Astrocyte (in vitro differentiated cells and primary cell): Measurements from ENCODE around the gene INHBB. TPM values are rescaled to one million over a fixed set of nuclear protein-coding genes. Genes with fewer than 3 reads are reported as not detected.

ENCODE experiments used
- DNase-seq: peaks from one replicate; pipeline ENCODE4 v3.0.0-alpha.2; 2010; ENCODE audit warnings: low read depth
- FAIRE-seq: peaks from 2 replicates; lab custom pipeline; 2011; peaks lifted over from hg19 to GRCh38; lab: Jason Lieb, UNC
- H2AFZ ChIP-seq: 2 replicates; pipeline ENCODE4 v1.6.0; 2012; ENCODE audit warnings: low read depth, low read length, inconsistent platforms
- H3K27ac ChIP-seq: 2 replicates; pipeline ENCODE4 v1.5.1; 2011; ENCODE audit warnings: low read depth, low read length, inconsistent platforms
- H3K27me3 ChIP-seq: 2 replicates; pipeline ENCODE4 v1.6.0; 2011; ENCODE audit warnings: low read length, inconsistent platforms; ENCODE audit not compliant: insufficient read depth
- H3K36me3 ChIP-seq: 2 replicates; pipeline ENCODE4 v1.5.1; 2011; ENCODE audit warnings: low read length, inconsistent platforms; ENCODE audit not compliant: insufficient read depth
- H3K4me1 ChIP-seq: 2 replicates; pipeline ENCODE4 v1.5.1; 2011; ENCODE audit warnings: low read length, inconsistent platforms; ENCODE audit not compliant: insufficient read depth
- H3K4me2 ChIP-seq: 2 replicates; pipeline ENCODE4 v1.6.0; 2012; ENCODE audit warnings: low read length, inconsistent platforms
- H3K4me3 ChIP-seq: 2 replicates; pipeline ENCODE4 v1.5.1; 2011; ENCODE audit warnings: low read depth, mild to moderate bottlenecking, low read length, inconsistent platforms; ENCODE audit not compliant: insufficient read depth
- H3K79me2 ChIP-seq: 2 replicates; pipeline ENCODE4 v1.6.0; 2012; ENCODE audit warnings: mild to moderate bottlenecking, low read length, inconsistent platforms; ENCODE audit not compliant: insufficient read depth
- H3K9ac ChIP-seq: 2 replicates; pipeline ENCODE4 v1.6.0; 2012; ENCODE audit warnings: mild to moderate bottlenecking, low read length, inconsistent platforms
- H3K9me3 ChIP-seq: 2 replicates; pipeline ENCODE4 v1.5.1; 2012; ENCODE audit warnings: low read depth, mild to moderate bottlenecking, low read length, inconsistent platforms; ENCODE audit not compliant: insufficient read depth
- H4K20me1 ChIP-seq: 2 replicates; pipeline ENCODE4 v1.6.0; 2012; ENCODE audit warnings: low read length, inconsistent platforms; ENCODE audit not compliant: insufficient read depth
- H3K27ac Mint-ChIP-seq: one replicate; pipeline ENCODE4 v1.8.0; 2021; ENCODE audit warnings: mild to moderate bottlenecking, mixed read lengths; ENCODE audit not compliant: unreplicated experiment
- H3K27me3 Mint-ChIP-seq: one replicate; pipeline ENCODE4 v1.8.0; 2021; ENCODE audit warnings: low read depth, mixed read lengths; ENCODE audit not compliant: unreplicated experiment
- H3K36me3 Mint-ChIP-seq: one replicate; pipeline ENCODE4 v1.8.0; 2021; ENCODE audit warnings: low read depth, mixed read lengths; ENCODE audit not compliant: unreplicated experiment
- H3K4me1 Mint-ChIP-seq: one replicate; pipeline ENCODE4 v1.8.0; 2021; ENCODE audit warnings: low read depth, mixed read lengths; ENCODE audit not compliant: unreplicated experiment
- H3K4me3 Mint-ChIP-seq: one replicate; pipeline ENCODE4 v1.8.0; 2021; ENCODE audit warnings: mild to moderate bottlenecking, moderate library complexity, mixed read lengths; ENCODE audit not compliant: unreplicated experiment
- H3K9me3 Mint-ChIP-seq: one replicate; pipeline ENCODE4 v1.8.0; 2021; ENCODE audit warnings: mild to moderate bottlenecking, mixed read lengths; ENCODE audit not compliant: unreplicated experiment
- CTCF ChIP-seq: IDR thresholded peaks from 2 replicates; pipeline ENCODE4 v1.5.1; 2011; ENCODE audit warnings: low read depth, mild to moderate bottlenecking, inconsistent platforms, low read length, moderate library complexity; ENCODE audit not compliant: insufficient read depth
- EZH2 ChIP-seq: IDR thresholded peaks from 2 replicates; pipeline ENCODE4 v1.6.1; 2012; ENCODE audit warnings: mild to moderate bottlenecking, low read length, inconsistent platforms; ENCODE audit not compliant: insufficient read depth
- total RNA-seq: library from RNA; stranded (reverse); gene quantifications from 2 replicates; pipeline ENCODE4 v1.2.1, GENCODE V29; 2021

INHBB gene
- total RNA-seq, 1 donor from 2014 or later = 7.1 TPM

GRCh38 chr2:120355780-120356266, 9.9 kb downstream of the INHBB start:
- H3K4me1 ChIP-seq = peaks cover 8% of the 10 kb centered on the region
- FAIRE-seq (no peak), DNase-seq (no peak)
- no peaks in the 10 kb centered on the region for H3K36me3 ChIP-seq
- no peak overlapping the region for H2AFZ ChIP-seq
- no peak overlapping the region for H3K4me2 ChIP-seq
- H3K27me3 Mint-ChIP-seq = peaks cover 76% of the 10 kb centered on the region
- H3K27ac Mint-ChIP-seq = no peak overlapping the region
- no peak overlapping the region for H3K4me3 Mint-ChIP-seq
- no peak overlapping the region for H3K9ac ChIP-seq
- H3K4me3 ChIP-seq = no peak overlapping the region
- peaks cover 1% of the 10 kb centered on the region for H3K4me1 Mint-ChIP-seq
- H3K79me2 ChIP-seq = no peaks in the 10 kb centered on the region
- H3K36me3 Mint-ChIP-seq = peaks cover 1% of the 10 kb centered on the region
- TF ChIP-seq CTCF = no peak
- no peak for TF ChIP-seq EZH2
- H3K27me3 ChIP-seq = peaks cover 29% of the 10 kb centered on the region
- H4K20me1 ChIP-seq = no peaks in the 10 kb centered on the region
- H3K27ac ChIP-seq = no peak overlapping the region
- no peaks in the 10 kb centered on the region for H3K9me3 ChIP-seq
- H3K9me3 Mint-ChIP-seq = peaks cover 3% of the 10 kb centered on the region

- Histone ChIP-seq H3K4me3 (no peak overlapping the region), H3K27me3 (peaks cover 20% of the 10 kb centered on the region), H3K9ac (no peak overlapping the region), H3K27ac (no peak overlapping the region), H3K36me3 (no peaks in the 10 kb centered on the region), H3K79me2 (no peaks in the 10 kb centered on the region), H2AFZ (no peak overlapping the region), H3K4me2 (no peak overlapping the region), H3K4me1 (peaks cover 10% of the 10 kb centered on the region), H3K9me3 (no peaks in the 10 kb centered on the region), H4K20me1 (no peaks in the 10 kb centered on the region)
- no peak for DNase-seq
- Mint-ChIP-seq H3K27me3 (peaks cover 78% of the 10 kb centered on the region), H3K9me3 (peaks cover 3% of the 10 kb centered on the region), H3K36me3 (peaks cover 1% of the 10 kb centered on the region), H3K4me1 (peaks cover 1% of the 10 kb centered on the region), H3K27ac (no peak overlapping the region), H3K4me3 (no peak overlapping the region)
- TF ChIP-seq CTCF = no peak
- TF ChIP-seq EZH2 = no peak
- no peak for FAIRE-seq
These were observed 11.8 kb downstream of the INHBB start for GRCh38 chr2:120357768-120358167.

- Mint-ChIP-seq H3K27me3 (peaks cover 84% of the 10 kb centered on the region), H3K4me1 (peaks cover 3% of the 10 kb centered on the region), H3K36me3 (peaks cover 1% of the 10 kb centered on the region), H3K9me3 (peaks cover 3% of the 10 kb centered on the region), H3K4me3 (no peak overlapping the region), H3K27ac (no peak overlapping the region)
- no peak overlapping the region for H3K9ac ChIP-seq
- H3K36me3 ChIP-seq = no peaks in the 10 kb centered on the region
- peaks cover 20% of the 10 kb centered on the region for H3K27me3 ChIP-seq
- no peak overlapping the region for H3K27ac ChIP-seq
- H4K20me1 ChIP-seq = no peaks in the 10 kb centered on the region
- TF ChIP-seq CTCF = no peak
- no peak for TF ChIP-seq EZH2
- no peaks in the 10 kb centered on the region for H3K79me2 ChIP-seq
- FAIRE-seq (no peak), DNase-seq (no peak)
- no peak overlapping the region for H2AFZ ChIP-seq
- H3K4me1 ChIP-seq = peaks cover 10% of the 10 kb centered on the region
- no peak overlapping the region for H3K4me2 ChIP-seq
- no peak overlapping the region for H3K4me3 ChIP-seq
- H3K9me3 ChIP-seq = no peaks in the 10 kb centered on the region
These were observed 13.0 kb downstream of the INHBB start for GRCh38 chr2:120358734-120359465.
